Astrocyte (in vitro differentiated cells and primary cell): Measurements from ENCODE around the gene STOML1.

ENCODE experiments used
- EZH2 ChIP-seq: IDR thresholded peaks from 2 replicates; pipeline ENCODE4 v1.6.1; 2012; ENCODE audit warnings: mild to moderate bottlenecking, low read length, inconsistent platforms; ENCODE audit not compliant: insufficient read depth
- TF ChIP-seq, protein P1 (sequence below): IDR thresholded peaks from 2 replicates; pipeline ENCODE4 v1.5.1; 2011; ENCODE audit warnings: low read depth, mild to moderate bottlenecking, inconsistent platforms, low read length, moderate library complexity; ENCODE audit not compliant: insufficient read depth

DNA sequence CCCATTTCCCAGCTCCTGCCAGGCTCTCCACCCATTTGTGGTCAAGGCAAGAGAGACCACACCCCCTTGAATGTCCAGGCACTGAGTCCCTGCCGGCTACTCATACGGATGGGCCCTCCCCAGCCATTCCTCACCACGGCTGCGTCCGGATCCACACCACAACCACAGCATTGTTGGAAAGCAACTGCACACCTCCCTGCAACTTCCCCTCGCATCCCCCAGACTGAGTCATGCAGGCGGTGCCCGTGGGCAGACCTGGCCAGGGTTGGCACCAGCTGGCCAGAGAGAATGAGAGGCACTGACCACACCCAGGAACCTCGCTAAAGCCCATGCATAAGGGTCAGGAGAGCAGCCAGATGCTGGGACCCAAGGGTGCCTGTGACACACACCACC lies 35.4 kb downstream of the STOML1 start:
- TF ChIP-seq, protein P1, sequence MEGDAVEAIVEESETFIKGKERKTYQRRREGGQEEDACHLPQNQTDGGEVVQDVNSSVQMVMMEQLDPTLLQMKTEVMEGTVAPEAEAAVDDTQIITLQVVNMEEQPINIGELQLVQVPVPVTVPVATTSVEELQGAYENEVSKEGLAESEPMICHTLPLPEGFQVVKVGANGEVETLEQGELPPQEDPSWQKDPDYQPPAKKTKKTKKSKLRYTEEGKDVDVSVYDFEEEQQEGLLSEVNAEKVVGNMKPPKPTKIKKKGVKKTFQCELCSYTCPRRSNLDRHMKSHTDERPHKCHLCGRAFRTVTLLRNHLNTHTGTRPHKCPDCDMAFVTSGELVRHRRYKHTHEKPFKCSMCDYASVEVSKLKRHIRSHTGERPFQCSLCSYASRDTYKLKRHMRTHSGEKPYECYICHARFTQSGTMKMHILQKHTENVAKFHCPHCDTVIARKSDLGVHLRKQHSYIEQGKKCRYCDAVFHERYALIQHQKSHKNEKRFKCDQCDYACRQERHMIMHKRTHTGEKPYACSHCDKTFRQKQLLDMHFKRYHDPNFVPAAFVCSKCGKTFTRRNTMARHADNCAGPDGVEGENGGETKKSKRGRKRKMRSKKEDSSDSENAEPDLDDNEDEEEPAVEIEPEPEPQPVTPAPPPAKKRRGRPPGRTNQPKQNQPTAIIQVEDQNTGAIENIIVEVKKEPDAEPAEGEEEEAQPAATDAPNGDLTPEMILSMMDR, result no peak
- TF ChIP-seq EZH2, result no peak
